Ishikawa (cell line): Measurements from ENCODE around the gene NTN1.

Experiments used
- CREB1 ChIP-seq: IDR thresholded peaks from 2 replicates; pipeline ENCODE4 v1.6.1; 2012; ENCODE audit warnings: low read depth
- EP300 ChIP-seq: IDR thresholded peaks from 2 replicates; pipeline ENCODE4 v1.6.1; 2012; ENCODE audit warnings: borderline replicate concordance
- RAD21 ChIP-seq: IDR thresholded peaks from 2 replicates; pipeline ENCODE4 v1.6.1; 2012; ENCODE audit warnings: low read depth
- YY1 ChIP-seq: IDR thresholded peaks from 2 replicates; pipeline ENCODE4 v1.6.1; 2012; ENCODE audit warnings: low read depth
- TF ChIP-seq, protein P1 (sequence below): IDR thresholded peaks from 2 replicates; pipeline ENCODE4 v1.6.1; 2012

DNA sequence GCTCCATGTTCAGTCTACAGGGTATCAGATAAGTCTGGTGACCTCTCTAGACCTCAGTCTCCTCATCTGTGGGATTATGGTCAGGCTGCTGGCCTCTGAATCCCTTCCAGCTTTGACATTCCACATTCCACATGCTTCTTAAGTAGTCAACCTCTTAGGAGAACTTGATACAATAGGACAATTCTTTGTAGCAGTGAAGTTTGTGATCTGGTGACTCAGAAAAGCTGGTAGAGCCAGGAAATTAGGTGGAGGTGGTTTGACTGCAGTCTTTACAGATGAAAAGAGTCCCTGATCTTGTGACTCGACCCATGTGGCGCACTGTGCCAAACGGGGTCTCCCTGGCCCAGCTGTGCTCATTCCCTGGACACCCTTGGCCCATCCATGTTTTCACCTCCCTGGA lies 147.8 kb downstream of the NTN1 start:
- TF ChIP-seq, protein P1, sequence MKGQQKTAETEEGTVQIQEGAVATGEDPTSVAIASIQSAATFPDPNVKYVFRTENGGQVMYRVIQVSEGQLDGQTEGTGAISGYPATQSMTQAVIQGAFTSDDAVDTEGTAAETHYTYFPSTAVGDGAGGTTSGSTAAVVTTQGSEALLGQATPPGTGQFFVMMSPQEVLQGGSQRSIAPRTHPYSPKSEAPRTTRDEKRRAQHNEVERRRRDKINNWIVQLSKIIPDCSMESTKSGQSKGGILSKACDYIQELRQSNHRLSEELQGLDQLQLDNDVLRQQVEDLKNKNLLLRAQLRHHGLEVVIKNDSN = no peak
- TF ChIP-seq YY1 = no peak
- TF ChIP-seq EP300 = no peak
- TF ChIP-seq CREB1 = no peak
- no peak for TF ChIP-seq RAD21
